Activated T-cell treated with anti-CD3 and anti-CD28 coated beads for 1 hour (primary cell): Measurements from ENCODE around the gene APOL4.
A peak's percentile ranks its signal among the peaks of the same experiment; 100 is the strongest.
"Not testable (repeated sequence)": the region's sequence is repeated elsewhere in the genome, so short reads cannot be mapped to it uniquely, and the experiment has no call there.

Experiments used
- DNase-seq: peaks from one replicate; pipeline ENCODE4 v3.0.0-alpha.2; 2020; ENCODE audit warnings: low read depth

The APOL4 gene, protein sequence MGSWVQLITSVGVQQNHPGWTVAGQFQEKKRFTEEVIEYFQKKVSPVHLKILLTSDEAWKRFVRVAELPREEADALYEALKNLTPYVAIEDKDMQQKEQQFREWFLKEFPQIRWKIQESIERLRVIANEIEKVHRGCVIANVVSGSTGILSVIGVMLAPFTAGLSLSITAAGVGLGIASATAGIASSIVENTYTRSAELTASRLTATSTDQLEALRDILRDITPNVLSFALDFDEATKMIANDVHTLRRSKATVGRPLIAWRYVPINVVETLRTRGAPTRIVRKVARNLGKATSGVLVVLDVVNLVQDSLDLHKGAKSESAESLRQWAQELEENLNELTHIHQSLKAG

DNA sequence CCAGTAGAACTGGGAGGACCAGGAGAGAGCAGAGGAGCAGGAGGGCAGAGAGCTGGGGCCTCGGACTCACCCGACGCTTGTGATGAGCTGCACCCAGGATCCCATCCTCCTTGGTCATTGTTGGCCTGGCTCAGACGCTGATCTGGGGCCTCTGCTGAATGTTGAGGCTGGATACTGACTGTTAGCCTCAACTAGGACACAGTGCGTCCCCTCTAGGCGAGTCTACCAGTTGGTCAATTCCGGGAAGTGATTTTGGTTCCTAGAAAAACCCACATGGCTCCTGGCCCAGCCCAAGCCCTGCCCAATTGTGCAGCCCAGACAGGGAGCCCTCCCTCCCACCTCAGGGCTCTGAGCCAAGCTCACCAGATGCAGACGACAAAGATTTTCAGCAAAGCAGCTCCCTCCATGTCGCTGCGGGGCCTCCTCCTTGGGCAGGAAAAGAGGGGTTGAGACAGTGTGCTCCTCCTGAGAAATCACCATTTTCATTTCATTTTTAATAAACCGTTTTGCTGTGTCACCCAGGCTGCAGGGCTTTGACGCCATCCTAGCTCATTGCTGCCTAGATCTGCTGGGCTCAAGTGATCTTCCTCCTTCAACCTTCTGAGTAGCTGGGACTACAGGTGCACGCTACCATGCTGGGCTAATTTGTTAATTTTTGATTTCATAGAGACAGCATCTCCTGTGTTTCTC lies at the start of gene APOL4:
APOL4 (minus strand) TSS at position 180 of the 690 bp plus-strand sequence; CDS start at position 105, 75 bp downstream.
- DNase-seq = no peak

DNA sequence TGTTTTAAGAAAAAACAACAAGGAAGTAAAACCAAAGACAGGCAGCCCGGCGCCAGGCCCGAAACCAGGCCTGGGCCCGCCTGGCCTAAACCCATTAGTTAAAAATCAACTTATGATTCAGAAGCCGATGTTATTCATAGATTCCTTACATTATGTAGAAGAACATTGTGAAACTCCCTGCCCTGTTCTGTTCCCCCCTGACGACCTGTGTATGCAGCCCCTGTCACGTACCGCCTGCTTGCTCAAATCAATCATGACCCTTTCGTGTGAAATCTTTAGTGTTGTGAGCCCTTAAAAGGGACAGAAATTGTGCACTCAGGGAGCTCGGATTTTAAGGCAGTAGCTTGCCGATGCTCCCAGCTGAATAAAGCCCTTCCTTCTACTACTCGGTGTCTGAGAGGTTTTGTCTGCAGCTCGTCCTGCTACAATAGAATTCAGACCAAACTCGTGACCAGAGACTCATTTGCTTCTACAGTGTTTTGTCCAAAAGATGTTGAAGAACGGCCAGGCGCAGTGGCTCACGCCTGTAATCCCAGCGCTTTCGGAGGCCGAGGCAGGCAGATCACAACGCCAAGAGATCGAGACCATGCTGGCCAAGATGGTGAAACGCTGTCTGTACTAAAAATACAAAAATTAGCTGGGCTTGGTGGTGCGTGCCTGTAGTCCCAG lies 48.8 kb upstream of the APOL4 start:
- DNase-seq = not testable (repeated sequence)

DNA sequence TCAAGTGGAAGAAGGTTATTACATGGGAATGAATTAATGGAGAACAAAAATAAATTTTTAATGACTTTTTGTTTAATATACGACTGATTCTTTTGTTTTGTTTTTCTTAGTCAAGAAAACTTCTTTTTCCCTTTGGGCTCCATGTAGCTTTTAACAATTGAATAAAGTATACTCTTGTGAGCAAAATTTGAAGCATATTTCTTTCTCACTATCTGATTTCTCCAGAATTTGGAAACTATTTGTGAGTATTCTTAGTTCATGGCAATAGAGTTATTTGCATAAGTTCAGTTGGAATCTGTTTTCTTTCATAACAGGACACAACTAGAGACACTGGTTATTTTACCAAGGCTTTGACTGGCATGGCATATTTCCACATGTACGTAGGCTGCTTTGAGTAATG lies 47.6 kb upstream of the APOL4 start:
- no peak for DNase-seq

DNA sequence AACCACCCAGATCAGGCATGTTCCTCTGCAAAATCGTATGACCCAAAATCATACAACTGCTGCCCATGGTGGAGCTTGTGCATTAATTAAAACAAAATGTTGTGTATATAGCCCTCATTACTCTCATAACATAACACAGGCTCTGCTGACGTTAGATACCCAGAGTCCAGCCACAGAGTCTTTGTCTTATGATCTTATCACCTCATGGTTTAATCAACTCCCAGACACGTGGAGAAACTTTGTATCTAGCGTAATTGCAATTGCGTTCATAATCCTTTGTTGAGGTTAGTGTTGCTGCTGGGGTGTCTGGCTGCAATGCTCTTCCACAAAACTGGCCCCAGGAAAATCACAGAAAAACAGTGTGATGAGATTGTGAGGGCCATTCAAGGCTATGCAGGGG lies 46.3 kb upstream of the APOL4 start:
- no peak for DNase-seq

DNA sequence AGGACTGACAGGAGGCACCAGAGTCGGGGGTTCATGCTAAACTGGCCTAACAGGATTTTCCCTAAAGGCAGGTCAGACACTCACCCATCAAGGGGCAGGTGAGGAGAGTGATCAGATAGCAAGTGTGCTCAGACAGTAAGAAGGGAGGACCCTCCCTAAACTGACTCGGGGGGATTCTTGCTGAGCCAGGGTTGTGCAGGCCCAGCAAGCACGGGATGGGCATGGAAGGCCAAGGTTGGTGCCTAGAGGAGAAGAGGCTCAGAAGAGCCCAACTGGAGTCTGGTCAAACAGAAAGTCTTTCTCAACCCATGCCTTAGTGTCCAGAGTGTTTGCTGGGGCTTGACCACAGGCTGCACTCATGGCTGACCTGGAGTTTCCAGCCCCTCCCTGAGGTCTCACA lies 45.1 kb upstream of the APOL4 start:
- DNase-seq = no peak

DNA sequence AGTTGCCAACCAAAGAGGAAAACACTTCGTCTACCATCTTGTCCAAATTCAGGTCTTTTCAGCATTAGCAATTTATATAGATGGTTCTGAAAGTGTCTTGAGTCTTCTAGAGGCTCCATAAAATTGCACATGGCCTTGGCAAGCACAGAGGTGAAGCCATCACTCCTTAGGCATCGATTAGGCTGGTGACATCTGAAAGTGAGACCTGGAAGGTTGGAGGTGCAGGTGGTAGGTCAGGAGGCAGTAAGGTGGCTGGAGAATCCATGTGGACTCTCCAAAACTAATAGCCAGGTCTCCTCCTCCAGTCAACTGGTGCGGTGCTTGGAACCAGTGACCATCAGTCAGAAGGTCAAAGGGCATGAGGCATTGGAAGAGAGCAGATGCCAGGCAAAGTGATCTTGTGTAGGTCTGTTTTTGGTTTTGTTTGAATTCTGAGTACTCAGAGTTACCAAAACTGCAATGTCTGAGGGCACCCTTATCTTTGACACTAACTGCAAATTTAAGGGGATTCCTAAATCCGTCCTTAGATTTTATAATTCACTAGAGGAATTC lies 44.3 kb upstream of the APOL4 start:
- no peak for DNase-seq

DNA sequence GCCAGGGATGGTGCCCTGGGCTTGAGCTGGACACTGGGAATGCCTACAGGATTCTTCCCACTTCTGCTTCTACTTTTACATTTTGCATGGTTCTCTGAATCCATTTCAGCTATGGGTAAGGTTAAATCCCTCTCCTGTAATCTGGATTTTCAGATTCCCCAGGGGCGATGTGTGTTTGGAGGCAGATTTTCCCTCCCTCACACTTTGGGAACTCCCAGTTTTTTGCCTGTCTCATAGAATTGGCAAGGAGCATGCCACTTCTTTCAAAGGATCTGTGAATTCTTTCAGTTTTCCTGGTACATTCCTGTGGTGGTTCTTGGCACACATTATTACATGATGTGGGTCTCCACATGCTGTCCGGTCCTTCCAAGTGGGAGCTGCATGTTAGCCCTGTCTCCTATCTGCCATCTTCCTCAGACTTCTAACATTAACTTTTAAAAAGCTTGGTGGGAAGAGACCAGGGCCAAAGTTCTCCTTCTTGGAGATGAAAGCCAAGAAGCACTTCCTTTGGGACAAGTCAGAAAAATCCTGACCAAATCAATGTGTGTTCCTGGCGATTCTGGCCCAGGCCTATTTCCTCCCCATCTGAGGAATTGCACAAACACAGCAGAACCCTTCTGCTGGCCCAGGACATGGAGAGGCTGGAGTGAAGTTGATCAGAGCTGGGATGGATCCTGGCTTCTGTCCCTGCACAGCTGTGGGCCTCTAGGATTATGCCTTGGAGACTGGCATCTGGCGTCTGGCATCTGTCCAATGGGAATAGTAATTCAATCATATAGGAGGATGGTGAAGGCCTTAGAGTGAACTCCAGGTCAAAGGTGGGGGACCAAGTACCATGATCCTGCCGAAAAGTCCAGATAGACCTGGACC lies 43.1 kb upstream of the APOL4 start:
- DNase-seq = no peak

DNA sequence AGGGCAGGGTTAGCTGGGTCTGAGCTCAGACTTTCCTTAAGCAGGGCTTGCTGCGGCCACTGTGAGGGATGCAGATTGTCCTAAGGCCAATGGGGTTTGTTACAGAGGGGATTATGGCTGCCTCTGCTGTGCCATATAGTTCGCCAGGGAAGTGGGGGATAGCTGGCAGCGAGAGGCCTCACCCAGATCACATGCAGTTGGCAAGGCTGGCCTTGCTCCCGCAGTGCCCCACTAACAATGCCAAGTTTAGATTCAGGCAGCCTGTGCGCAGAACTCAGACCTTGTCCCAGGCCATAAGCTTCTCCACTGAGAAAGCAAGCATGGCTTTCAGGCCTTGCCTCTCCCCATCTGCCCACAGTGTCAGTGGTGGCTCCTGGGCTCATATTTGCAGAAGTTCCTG lies 42.4 kb upstream of the APOL4 start:
- DNase-seq = no peak

DNA sequence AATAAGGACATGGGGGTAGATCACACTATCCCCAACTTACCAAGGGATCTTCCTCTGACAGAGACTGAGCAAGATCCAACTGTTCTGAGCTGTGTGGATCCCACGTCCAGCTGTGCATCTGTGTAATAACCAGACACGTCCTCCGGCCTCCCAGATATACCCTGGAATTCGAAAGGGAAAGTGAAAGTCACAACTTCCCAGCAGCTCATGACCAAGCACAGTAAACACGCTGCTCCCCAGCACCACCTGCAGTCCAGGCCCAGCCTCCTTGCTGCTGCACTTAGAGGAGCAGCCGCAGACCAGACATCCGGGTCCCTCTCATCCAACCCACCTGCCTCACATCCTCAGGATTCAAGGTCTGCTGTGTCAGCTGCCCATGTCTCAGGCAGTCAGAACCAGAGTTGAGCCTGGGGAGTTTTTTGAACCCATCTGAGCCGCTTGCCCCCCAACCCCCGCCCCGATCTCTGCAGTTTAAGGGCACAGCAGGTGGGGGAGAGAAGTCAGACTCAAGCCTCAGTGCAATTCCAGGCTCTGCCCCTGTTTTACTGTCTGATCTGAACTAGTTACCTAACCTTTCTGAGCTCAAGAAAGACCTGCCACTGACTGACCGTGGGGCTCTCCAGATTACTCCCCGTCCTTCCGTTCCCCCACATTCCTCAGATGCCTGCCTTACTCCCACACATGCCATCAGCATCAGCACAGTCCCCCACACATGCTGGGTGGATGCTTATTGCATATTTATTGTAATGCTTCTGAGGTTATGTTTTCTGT lies 38.0 kb upstream of the APOL4 start, which contains the start of gene APOL2:
APOL2 (minus strand) TSS at position 127 of the 771 bp plus-strand sequence. CDS start 6,365 bp downstream, outside the sequence.
- peak; percentile 72 for DNase-seq

DNA sequence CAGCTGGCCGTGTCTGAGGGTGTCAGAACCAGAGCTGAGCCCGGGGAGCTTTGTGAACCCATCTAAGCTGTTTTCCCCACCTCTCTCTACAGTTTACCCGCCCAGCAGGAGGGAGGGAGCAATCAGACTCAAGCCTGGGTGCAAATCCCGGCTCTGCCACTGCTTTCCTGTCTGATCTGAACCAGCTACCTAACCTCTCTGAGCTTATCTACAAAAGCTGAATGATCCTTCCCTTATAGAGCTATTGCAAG lies 37.5 kb upstream of the APOL4 start:
- no peak for DNase-seq

DNA sequence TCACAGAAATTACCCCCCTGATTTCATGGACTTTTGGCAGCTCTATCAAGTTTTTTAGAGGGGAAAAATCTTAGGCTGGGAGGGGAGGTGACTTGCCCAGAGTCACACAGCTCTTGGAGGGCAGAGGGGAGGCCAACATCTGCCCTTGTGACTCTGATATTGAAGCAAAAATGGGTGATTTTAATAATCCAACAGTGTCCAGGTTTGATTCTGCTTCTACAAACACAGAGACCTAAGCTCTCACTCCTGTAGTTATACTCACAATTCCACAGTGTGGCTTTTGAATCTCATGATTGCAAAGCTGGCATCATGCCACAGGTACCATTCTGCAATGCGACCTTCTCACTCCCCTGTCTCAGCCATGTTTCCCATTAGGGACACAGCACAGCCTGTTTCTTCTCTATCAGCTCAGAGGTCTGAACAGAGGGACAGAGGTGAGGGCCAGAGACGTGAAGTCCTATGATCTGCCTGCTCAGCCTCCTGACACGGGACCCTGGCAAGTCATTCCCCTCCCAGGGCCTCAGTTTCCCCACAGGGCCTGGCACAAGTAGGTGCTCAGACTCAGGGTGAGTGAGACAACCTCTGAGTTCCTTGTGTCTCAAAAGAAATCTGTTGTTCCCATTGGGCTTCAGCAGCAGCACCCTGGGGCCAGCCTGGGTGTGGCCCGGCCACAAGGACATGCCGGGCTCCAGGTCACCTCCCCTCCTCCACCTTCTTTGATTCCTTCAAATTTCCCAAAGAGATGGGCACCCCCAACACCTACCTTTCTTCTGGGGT lies 37.0 kb upstream of the APOL4 start:
- DNase-seq = no peak

DNA sequence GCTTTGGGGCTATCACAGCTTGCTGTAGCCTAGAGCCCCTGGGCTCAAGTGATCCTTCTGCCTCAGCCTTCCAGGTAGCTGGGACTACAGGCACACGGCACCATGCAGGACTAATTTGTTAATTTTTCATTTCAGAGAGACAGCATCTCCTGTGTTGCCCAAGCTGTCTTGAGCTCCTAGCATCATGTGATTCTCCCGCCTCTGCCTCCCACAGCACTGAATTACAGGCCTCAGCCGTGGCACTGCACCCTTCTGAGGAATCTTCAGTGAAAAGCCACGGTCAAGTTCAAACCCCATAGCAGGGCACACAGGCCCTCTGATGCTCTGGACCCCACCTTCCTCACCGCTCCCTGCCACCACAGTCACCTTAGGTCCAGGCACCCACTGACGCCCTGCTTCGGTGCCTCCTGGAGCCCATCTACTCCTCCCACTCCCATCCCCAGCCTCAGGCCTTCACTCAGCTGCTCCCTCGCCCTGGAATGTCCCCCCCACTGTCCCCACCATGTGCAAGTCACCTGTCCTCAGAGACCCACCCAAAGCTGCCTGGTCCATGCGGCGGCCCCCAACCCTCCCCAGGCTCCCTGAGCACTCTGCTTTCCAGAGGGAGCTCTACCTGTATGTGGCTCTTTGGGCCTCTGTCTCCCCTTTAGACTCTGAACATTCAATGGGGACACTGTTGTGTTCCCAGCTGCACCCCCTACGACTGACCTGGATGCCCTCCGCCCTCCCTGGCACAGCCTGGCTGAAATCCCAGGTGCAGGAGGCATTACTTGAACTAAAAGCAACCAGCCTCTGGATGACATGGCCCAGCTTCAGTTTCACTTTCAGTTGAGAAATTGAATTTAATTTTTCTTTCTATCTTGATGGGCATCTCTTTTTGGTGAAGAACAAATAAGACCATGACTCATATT lies 36.1 kb upstream of the APOL4 start:
- no peak for DNase-seq

DNA sequence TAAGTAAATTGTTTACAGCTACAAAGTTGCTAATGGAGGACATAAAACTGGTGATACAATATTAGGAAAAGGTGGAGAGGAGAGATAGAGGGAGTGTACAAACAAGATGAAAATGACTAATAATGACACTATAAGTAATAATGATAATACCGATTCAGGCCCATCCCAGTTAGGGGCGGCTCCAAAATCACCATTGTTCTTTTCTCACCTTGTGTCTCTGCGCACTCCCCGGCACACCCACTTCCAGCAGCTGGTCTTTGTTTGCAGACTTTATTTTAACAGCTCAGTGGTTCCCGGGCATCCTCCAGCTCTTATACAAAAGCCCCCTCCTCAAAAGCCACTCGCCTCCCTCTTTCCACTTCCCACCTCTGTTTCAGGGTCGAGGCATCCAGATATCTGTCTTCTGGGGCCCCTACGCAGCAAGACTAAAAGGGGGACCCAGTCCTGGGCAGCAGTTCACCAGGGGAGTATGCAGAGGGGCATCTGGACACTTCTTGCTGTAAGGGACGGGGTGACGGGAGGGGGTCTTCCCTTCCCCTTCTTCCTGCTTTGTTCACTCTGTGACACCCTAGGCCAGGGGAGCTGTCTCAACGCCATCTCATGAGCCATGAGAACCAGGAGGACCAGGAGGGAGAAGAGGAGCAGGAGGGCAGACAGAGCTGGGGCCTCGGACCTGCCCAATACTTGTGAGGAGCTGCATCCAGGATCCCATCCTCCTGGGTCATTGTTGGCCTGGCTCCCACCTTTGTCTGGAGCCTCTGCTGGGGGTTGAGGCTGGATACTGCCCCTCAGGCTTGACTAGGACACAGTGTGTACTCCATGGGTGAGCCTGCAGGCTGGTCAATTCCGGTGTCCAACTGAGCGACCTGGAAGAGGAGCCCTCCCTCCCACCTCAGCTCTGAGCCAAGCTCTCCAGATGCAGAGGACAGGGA lies 35.0 kb upstream of the APOL4 start:
- DNase-seq = no peak

DNA sequence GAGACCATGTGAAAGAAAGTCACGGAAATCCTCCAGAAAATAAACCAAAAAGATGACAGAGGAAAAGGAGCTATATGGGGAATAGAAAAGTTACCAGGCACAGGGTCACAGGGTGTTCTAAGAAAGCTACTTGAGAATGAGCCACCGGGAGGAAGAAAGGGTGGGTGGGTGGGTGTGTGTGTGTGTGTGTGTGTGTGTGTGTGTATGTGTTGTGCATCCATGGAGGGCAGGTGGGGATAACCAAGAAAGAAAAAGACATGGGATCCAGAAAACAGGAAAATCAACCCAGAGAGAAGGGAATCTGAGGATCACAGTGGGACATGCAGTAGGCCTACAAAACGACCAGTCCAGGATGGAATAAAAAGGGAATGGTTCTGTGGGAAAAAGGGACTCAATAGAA lies 34.0 kb upstream of the APOL4 start:
- no peak for DNase-seq

DNA sequence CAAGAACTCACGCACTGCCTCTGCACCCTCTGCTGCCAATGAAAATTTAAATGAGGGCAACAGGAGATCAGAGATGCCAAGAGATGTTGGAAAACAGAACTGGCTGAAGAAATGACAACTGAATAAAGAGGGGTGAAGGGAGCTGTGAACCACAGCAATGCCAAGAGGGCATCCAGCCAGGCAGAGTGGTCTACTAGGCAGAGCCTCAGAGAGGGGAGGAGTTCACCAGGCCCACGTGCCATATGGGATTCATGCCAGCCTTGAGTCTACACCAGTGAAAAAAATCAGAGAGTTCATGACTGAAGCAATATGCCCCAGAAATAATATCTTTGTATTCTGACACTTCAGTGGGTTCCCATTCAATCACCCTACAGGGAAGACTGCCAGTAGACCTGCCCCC lies 33.3 kb upstream of the APOL4 start:
- DNase-seq = no peak

DNA sequence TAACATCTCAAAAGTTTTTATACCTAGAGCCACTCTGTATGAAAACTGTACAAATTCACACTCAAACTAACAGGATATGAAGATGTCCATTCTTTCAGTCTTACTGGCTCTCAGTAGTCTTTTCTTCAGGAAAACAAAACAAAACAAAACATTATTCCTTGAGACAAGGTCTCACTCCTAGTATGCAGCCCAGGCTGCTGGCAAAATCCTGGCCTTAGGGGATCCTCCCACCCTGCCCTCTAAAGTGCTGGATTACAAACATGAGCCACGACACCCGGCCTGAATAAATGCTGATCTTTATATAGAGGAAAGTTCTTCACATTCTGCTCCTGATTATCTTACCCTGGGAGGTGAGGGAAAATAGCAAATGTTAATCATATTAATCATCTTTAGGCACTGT lies 32.6 kb upstream of the APOL4 start:
- DNase-seq = no peak

DNA sequence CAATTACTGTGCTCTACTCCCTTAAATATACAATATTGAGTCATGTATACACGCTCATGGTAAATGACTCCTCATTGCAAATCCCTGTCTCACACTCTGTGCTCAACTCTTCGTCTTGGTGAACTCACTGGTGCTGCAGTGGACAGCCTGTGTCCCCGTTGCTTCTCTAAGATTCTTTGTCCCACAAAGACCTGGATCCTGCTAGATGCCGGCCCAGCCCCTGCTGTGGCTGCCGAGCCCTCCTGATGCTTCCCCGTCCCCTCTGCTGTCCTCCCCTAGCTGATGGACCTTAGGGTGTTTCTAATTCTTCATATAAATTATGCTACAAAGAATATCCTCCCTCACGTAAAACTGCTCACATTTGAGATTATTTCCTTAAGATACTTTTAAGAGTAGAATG lies 32.2 kb upstream of the APOL4 start:
- no peak for DNase-seq

DNA sequence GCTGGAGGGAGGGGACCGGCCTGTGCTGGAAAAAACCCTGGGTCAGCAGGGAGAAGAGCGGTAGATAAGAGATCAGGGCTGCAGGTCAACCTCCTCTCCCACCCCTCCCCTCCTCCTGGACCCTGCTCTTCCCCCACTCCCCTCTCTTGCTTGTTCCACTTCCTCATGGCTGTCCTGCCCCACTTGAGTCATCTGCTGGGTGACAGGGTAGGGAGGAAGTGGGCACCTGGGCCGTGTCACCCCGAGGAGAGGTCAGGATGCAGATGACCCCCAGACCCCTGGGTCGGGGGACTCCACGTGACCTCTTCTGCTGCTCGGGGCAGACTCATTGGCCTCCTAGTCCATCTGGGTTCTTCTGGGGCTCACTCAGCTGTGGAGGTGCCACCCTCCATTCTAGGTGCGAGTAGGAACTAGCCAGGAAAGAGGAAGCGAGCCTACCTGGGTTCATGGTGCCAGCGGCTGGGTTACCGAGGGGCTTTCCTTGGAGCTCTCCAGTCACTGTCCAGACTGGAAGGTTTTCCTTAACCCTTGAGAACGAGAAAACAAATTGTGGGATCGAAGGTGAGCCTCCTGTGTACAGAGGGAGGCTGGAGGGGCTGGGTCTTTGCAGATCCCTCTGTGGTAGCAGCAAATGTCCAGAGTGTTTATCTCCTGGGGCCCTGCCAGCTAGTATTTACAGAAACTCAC lies 31.2 kb upstream of the APOL4 start:
- no peak for DNase-seq
